Stomach (tissue), 4 donors: ENCODE results near the gene USP17L30.

ENCODE experiments used
- EP300 ChIP-seq: sonication (generic); formaldehyde crosslinking; IDR thresholded peaks from one replicate; pipeline ENCODE4 v1.6.1; 2017; ENCODE audit warnings: antibody characterized with exemption
- POLR2A ChIP-seq, 4 donors: fragments of 450-650 bp; IDR thresholded peaks; one replicate each; pipeline ENCODE4 v1.6.1; 2016; ENCODE audit warnings: antibody characterized with exemption in 4 of 4, control low read depth in 2 of 4, mild to moderate bottlenecking in 1 of 4, moderate library complexity in 1 of 4
- POLR2AphosphoS5 ChIP-seq, 3 donors: sonication (generic); formaldehyde crosslinking; IDR thresholded peaks; one replicate each; pipeline ENCODE4 v1.6.1; 2016; ENCODE audit warnings: antibody characterized with exemption in 3 of 3
- TF ChIP-seq, protein P1 (sequence below), 7 experiments: fragments of 450-650 bp in 4 of 7; fragments of 200-600 bp in 3 of 7; sonication (generic) in 3 of 7; IDR thresholded peaks; one replicate each; pipeline ENCODE4 v1.5.1; 2016 to 2019; ENCODE audit warnings: antibody characterized with exemption in 7 of 7, control low read depth in 2 of 7, mild to moderate bottlenecking in 1 of 7

GRCh38 chr4:9409793-9410192 is 46.9 kb downstream of the USP17L30 start:
- TF ChIP-seq POLR2A (IDR thresholded peaks at IDR 0.05): no peak
- TF ChIP-seq, protein P1, sequence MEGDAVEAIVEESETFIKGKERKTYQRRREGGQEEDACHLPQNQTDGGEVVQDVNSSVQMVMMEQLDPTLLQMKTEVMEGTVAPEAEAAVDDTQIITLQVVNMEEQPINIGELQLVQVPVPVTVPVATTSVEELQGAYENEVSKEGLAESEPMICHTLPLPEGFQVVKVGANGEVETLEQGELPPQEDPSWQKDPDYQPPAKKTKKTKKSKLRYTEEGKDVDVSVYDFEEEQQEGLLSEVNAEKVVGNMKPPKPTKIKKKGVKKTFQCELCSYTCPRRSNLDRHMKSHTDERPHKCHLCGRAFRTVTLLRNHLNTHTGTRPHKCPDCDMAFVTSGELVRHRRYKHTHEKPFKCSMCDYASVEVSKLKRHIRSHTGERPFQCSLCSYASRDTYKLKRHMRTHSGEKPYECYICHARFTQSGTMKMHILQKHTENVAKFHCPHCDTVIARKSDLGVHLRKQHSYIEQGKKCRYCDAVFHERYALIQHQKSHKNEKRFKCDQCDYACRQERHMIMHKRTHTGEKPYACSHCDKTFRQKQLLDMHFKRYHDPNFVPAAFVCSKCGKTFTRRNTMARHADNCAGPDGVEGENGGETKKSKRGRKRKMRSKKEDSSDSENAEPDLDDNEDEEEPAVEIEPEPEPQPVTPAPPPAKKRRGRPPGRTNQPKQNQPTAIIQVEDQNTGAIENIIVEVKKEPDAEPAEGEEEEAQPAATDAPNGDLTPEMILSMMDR (IDR thresholded peaks at IDR 0.05): no peak
- TF ChIP-seq EP300: no peak
- TF ChIP-seq POLR2AphosphoS5 (IDR thresholded peaks at IDR 0.05): no peak
